Measurements from ENCODE around the gene ANO6.

DNA sequence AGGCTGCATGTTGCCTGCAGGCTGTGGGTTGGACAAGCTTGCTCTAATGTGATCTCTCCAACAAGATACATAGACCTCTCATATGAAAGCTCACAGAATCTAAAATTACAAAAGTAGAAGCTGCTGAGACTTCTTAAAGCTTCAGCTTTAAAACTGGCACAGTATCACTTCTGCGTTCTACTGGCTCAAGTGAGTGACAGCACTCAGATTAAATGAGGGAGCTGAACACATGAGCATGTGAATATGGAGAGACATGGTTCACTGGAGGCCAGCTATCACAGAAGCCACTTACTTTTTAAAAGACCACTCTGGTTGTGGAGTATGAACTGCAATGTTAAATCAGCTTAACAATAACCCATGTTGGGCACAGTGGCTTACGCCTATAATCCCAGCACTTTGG is 29.1 kb upstream of the ANO6 start:
- TF ChIP-seq POLR2A (IDR thresholded peaks at IDR 0.05) (no peak), POLR2AphosphoS5 (IDR thresholded peaks at IDR 0.05) (no peak)
